SK-N-SH (cell line): ENCODE measurements around the gene POMGNT1. TPM values are rescaled to one million over a fixed set of nuclear protein-coding genes. Genes with fewer than 3 reads are reported as not detected.

Source experiments
- CTCF ChIA-PET: fragments of 300-600, 350-600 bp; formaldehyde crosslinking; extraction: SDS; loops from one replicate; lab custom pipeline; 2021; lab: Yijun Ruan, JAX
- POLR2A ChIA-PET: fragments of 350-600 bp; sonication (Branson Sonifier 250); formaldehyde crosslinking; extraction: SDS; loops from one replicate; lab custom pipeline; 2020; ENCODE audit warnings: antibody characterized with exemption, inconsistent platforms; lab: Yijun Ruan, JAX
- DNase-seq: peaks from one replicate; pipeline ENCODE4 v3.0.0; 2012
- H2AFZ ChIP-seq: fragments of 200-600 bp; sonication (generic); 2 replicates; pipeline ENCODE4 v1.8.1; 2016; ENCODE audit warnings: antibody characterized with exemption, mild to moderate bottlenecking, low read depth
- H3F3A ChIP-seq: fragments of 200-600 bp; sonication (generic); replicated peaks from 2 replicates; pipeline ENCODE3; 2016; ENCODE audit warnings: antibody characterized with exemption, mild to moderate bottlenecking; ENCODE audit not compliant: insufficient read depth
- H3K27ac ChIP-seq, 2 experiments: fragments of 200-500 bp in 1 of 2; fragments of 200-600 bp in 1 of 2; sonication (Bioruptor generic) in 1 of 2; sonication (generic), shearing (Covaris generic) in 1 of 2; 2 replicates each; pipeline versions ENCODE4 v1.5.1 to v1.6.1; 2014 to 2016; ENCODE audit warnings: low read depth in 2 of 2, inconsistent platforms in 1 of 2, low read length in 1 of 2, mild to moderate bottlenecking in 1 of 2, mixed read lengths in 1 of 2
- H3K27me3 ChIP-seq: fragments of 200-600 bp; sonication (generic), shearing (Covaris generic); 2 replicates; pipeline ENCODE4 v1.6.1; 2016; ENCODE audit warnings: mixed run types; ENCODE audit not compliant: insufficient read depth
- H3K36me3 ChIP-seq, 2 experiments: fragments of 200-500 bp in 1 of 2; fragments of 200-600 bp in 1 of 2; sonication (Bioruptor generic) in 1 of 2; sonication (generic) in 1 of 2; replicated peaks in 1 of 2; 2 replicates each; pipeline versions ENCODE3 to v1.5.1; 2014 to 2016; ENCODE audit warnings: low read length in 1 of 2, mild to moderate bottlenecking in 1 of 2; ENCODE audit not compliant: insufficient read depth in 2 of 2, control insufficient read depth in 1 of 2
- H3K4me1 ChIP-seq, 2 experiments: fragments of 200-500 bp in 1 of 2; fragments of 200-600 bp in 1 of 2; sonication (Bioruptor generic) in 1 of 2; sonication (generic), shearing (Covaris generic) in 1 of 2; 2 replicates each; pipeline versions ENCODE4 v1.5.1 to v1.6.1; 2014 to 2016; ENCODE audit warnings: low read depth in 1 of 2, low read length in 1 of 2, mixed run types in 1 of 2; ENCODE audit not compliant: insufficient read depth in 2 of 2, control insufficient read depth in 1 of 2
- H3K4me2 ChIP-seq: fragments of 200-600 bp; sonication (generic), shearing (Covaris generic); 2 replicates; pipeline ENCODE4 v1.6.1; 2017; ENCODE audit warnings: mixed run types
- H3K4me3 ChIP-seq, 2 experiments: fragments of 200-500 bp in 1 of 2; fragments of 200-600 bp in 1 of 2; sonication (Bioruptor generic) in 1 of 2; sonication (generic), shearing (Covaris generic) in 1 of 2; 2 replicates each; pipeline versions ENCODE4 v1.5.1 to v1.8.1; 2014 to 2016; ENCODE audit warnings: low read depth in 2 of 2, inconsistent platforms in 1 of 2, low read length in 1 of 2, mild to moderate bottlenecking in 1 of 2, mixed read lengths in 1 of 2, moderate library complexity in 1 of 2
- H3K79me2 ChIP-seq: fragments of 200-600 bp; sonication (generic); 2 replicates; pipeline ENCODE4 v1.8.1; 2017; ENCODE audit warnings: mild to moderate bottlenecking; ENCODE audit not compliant: insufficient read depth
- H3K9ac ChIP-seq: fragments of 200-600 bp; sonication (generic); 2 replicates; pipeline ENCODE4 v1.6.1; 2017; ENCODE audit warnings: mixed run types
- H3K9me2 ChIP-seq: fragments of 200-600 bp; sonication (generic); 2 replicates; pipeline ENCODE4 v1.6.1; 2017; ENCODE audit warnings: mixed run types
- H3K9me3 ChIP-seq: fragments of 200-600 bp; sonication (generic); 2 replicates; pipeline ENCODE4 v1.6.1; 2017; ENCODE audit warnings: mixed run types, mild to moderate bottlenecking, moderate library complexity
- H4K20me1 ChIP-seq: fragments of 200-600 bp; sonication (generic); 2 replicates; pipeline ENCODE4 v1.6.1; 2017; ENCODE audit warnings: mild to moderate bottlenecking, mixed run types; ENCODE audit not compliant: insufficient read depth
- CHD2 ChIP-seq: fragments of 150-350 bp; IDR thresholded peaks from 2 replicates; pipeline ENCODE4 v1.6.1; 2018; ENCODE audit warnings: low read length; ENCODE audit not compliant: partially characterized antibody
- EZH2phosphoT487 ChIP-seq: fragments of 200-600 bp; sonication (generic); IDR thresholded peaks from 2 replicates; pipeline ENCODE4 v1.6.1; 2017; ENCODE audit warnings: low read depth, mixed run types, mild to moderate bottlenecking, antibody characterized with exemption, moderate library complexity, borderline replicate concordance
- FOSL2 ChIP-seq: IDR thresholded peaks from 2 replicates; pipeline ENCODE4 v1.4.0; 2012; ENCODE audit warnings: low read depth, mild to moderate bottlenecking, moderate library complexity, borderline replicate concordance
- RAD21 ChIP-seq: IDR thresholded peaks from 2 replicates; pipeline ENCODE4 v1.6.1; 2012; ENCODE audit warnings: mild to moderate bottlenecking, low read length
- SIN3A ChIP-seq: IDR thresholded peaks from 2 replicates; pipeline ENCODE4 v1.6.1; 2012; ENCODE audit warnings: low read depth, mild to moderate bottlenecking, low read length, moderate library complexity, borderline replicate concordance
- TCF12 ChIP-seq: IDR thresholded peaks from 2 replicates; pipeline ENCODE4 v1.4.0; 2012
- YY1 ChIP-seq: IDR thresholded peaks from 2 replicates; pipeline ENCODE4 v1.4.0; 2012; ENCODE audit warnings: low read depth, mild to moderate bottlenecking
- WGBS: methylation state at CpG from one replicate; pipeline ENCODE4 v1.1.6; 2017; ENCODE audit warnings: low lambda C conversion rate; 5-methylcytosine and 5-hydroxymethylcytosine counted together
- polyA plus RNA-seq, 3 experiments: library from polyadenylated mRNA; depleted of rRNA; stranded (reverse); fragments of >200 nt; gene quantifications; 2 replicates each; pipeline ENCODE4 v1.2.3, GENCODE V29; 2012
- TF ChIP-seq, protein P1 (sequence below): IDR thresholded peaks from 2 replicates; pipeline ENCODE4; 2012
- TF ChIP-seq, protein P2 (sequence below): IDR thresholded peaks from 2 replicates; pipeline ENCODE4 v1.6.1; 2012; ENCODE audit warnings: mild to moderate bottlenecking, low read depth, low read length, moderate library complexity

POMGNT1 gene
- polyA plus RNA-seq, 1 of the 3 experiments (the other 2 are of a cell fraction) = 165 TPM

DNA sequence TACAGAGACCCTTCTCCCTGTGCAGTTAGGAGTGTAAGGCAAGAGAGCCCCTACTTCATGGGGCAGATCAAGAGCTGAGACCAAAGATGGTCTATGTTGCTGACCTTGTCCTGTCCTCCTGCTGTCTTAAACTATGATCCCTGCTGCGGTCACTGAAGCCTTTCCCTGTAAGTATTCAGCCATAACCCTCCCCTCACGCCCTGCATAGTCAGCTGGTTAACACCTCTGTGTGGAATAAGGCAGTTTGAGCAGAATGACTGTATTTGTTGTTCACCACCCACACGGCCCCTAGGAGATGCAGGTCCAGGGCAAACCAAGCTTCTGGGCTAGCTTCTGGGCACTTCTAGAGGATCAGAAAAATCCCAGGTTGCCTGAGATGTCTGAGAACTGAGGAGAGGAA is 23.0 kb downstream of the POMGNT1 start (continued):
- TF ChIP-seq, protein P1, sequence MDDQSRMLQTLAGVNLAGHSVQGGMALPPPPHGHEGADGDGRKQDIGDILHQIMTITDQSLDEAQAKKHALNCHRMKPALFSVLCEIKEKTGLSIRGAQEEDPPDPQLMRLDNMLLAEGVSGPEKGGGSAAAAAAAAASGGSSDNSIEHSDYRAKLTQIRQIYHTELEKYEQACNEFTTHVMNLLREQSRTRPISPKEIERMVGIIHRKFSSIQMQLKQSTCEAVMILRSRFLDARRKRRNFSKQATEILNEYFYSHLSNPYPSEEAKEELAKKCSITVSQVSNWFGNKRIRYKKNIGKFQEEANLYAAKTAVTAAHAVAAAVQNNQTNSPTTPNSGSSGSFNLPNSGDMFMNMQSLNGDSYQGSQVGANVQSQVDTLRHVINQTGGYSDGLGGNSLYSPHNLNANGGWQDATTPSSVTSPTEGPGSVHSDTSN = no peak

GRCh38 chr1:46174448-46175231 is 23.6 kb downstream of the POMGNT1 start, which contains the start of gene TSPAN1:
Gene TSPAN1, plus strand, starts transcription at chr1:46175087. Its CDS starts 6,021 bp downstream, at chr1:46181108.
- Histone ChIP-seq H3F3A (peaks cover 5% of the 10 kb centered on the region), H4K20me1 (no peaks in the 10 kb centered on the region), H3K4me1 (peaks cover 7 to 9% of the 10 kb centered on the region in 2 experiments; a peak in 2 of 4 replicates), H3K4me3 (no peak within 1 kb of the TSS), H3K4me2 (no peak within 1 kb of the TSS), H3K9me3 (no peaks in the 10 kb centered on the region), H3K9ac (no peak within 1 kb of the TSS), H3K36me3 (no peaks in the 10 kb centered on the region), H2AFZ (no peak within 1 kb of the TSS), H3K27me3 (no peaks in the 10 kb centered on the region), H3K9me2 (no peaks in the 10 kb centered on the region), H3K79me2 (no peaks in the 10 kb centered on the region), H3K27ac (no peak within 1 kb of the TSS)
- POLR2A ChIA-PET = interaction anchor here (0.6 kb wide), 1 partner anchor 12 kb away, joined by 3 read pairs; no protein-coding TSS in a partner anchor
- no peak for DNase-seq
- TF ChIP-seq, protein P2, sequence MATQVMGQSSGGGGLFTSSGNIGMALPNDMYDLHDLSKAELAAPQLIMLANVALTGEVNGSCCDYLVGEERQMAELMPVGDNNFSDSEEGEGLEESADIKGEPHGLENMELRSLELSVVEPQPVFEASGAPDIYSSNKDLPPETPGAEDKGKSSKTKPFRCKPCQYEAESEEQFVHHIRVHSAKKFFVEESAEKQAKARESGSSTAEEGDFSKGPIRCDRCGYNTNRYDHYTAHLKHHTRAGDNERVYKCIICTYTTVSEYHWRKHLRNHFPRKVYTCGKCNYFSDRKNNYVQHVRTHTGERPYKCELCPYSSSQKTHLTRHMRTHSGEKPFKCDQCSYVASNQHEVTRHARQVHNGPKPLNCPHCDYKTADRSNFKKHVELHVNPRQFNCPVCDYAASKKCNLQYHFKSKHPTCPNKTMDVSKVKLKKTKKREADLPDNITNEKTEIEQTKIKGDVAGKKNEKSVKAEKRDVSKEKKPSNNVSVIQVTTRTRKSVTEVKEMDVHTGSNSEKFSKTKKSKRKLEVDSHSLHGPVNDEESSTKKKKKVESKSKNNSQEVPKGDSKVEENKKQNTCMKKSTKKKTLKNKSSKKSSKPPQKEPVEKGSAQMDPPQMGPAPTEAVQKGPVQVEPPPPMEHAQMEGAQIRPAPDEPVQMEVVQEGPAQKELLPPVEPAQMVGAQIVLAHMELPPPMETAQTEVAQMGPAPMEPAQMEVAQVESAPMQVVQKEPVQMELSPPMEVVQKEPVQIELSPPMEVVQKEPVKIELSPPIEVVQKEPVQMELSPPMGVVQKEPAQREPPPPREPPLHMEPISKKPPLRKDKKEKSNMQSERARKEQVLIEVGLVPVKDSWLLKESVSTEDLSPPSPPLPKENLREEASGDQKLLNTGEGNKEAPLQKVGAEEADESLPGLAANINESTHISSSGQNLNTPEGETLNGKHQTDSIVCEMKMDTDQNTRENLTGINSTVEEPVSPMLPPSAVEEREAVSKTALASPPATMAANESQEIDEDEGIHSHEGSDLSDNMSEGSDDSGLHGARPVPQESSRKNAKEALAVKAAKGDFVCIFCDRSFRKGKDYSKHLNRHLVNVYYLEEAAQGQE = no peak
- TF ChIP-seq SIN3A (no peak), CHD2 (no peak), RAD21 (no peak), YY1 (no peak), EZH2phosphoT487 (no peak), TCF12 (no peak), FOSL2 (no peak)
- CTCF ChIA-PET = interaction anchor here (0.6 to 1.7 kb wide), 4 partner anchors 49 to 138 kb away, joined by 3 to 5 read pairs (median 4); no protein-coding TSS in a partner anchor
- WGBS = 91% methylated on average over 11 of the region's 11 CpGs
